Activated T-cell treated with anti-CD3 and anti-CD28 coated beads, Interleukin-2, amount 50 U/mL, for 72 hours (primary cell): ENCODE data around the gene EPN2. TPM values are rescaled to one million over a fixed set of nuclear protein-coding genes. Genes with fewer than 3 reads are reported as not detected.

Source experiments
- ATAC-seq, 2 donors: fragments of 150-1000 bp; cut with Tn5 transposase; replicated peaks in 1 of 2; 2 replicates each; pipeline ENCODE4 v1.10.0; 2021; ENCODE audit warnings: moderate library complexity in 2 of 2, mild to moderate bottlenecking in 1 of 2
- DNase-seq, 2 donors: peaks; one replicate each; pipeline ENCODE4 v3.0.0; 2021 to 2022; ENCODE audit warnings: mixed read lengths in 1 of 2
- H3K27ac Mint-ChIP-seq: one replicate; pipeline ENCODE4 v1.8.0; 2022; ENCODE audit warnings: mild to moderate bottlenecking, moderate library complexity, mixed read lengths
- H3K27me3 Mint-ChIP-seq: one replicate; pipeline ENCODE4 v1.8.0; 2022; ENCODE audit warnings: low read depth, mixed read lengths
- H3K36me3 Mint-ChIP-seq, 2 donors: one replicate each; pipeline ENCODE4 v1.8.0; 2022; ENCODE audit warnings: mixed read lengths in 2 of 2, mild to moderate bottlenecking in 1 of 2; ENCODE audit not compliant: insufficient read depth in 2 of 2
- H3K4me1 Mint-ChIP-seq: one replicate; pipeline ENCODE4 v1.8.0; 2022; ENCODE audit warnings: low read depth, mixed read lengths
- H3K4me3 Mint-ChIP-seq, 2 donors: one replicate each; pipeline ENCODE4 v1.8.0; 2022; ENCODE audit warnings: mild to moderate bottlenecking in 2 of 2, mixed read lengths in 2 of 2, moderate library complexity in 2 of 2
- H3K9me3 Mint-ChIP-seq, 2 donors: one replicate each; pipeline ENCODE4 v1.8.0; 2022; ENCODE audit warnings: mixed read lengths in 2 of 2
- total RNA-seq, 2 donors: library from RNA; stranded (reverse); gene quantifications; one replicate each; pipeline ENCODE4 v1.2.3, GENCODE V29; 2022

Gene EPN2
- total RNA-seq, 2 donors from 2014 or later: 5.3 to 9.0 TPM

DNA sequence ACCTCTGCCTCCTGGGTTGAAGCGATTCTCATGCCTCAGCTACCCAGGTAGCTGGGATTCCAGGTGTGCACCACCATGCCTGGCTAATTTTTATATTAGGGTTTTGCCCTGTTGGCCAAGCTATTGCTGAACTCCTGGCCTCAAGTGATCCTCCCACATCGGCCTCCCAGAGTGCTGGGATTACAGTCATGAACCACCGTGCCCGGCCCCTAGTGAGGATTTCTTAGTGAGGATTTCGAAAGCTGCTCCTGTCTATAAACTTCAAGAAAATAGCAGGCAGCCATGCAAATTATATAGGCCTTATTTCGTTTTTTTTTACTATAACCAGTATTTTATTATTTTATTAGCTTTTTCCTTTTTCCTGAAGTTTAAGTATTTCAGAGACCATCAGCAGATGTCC lies 41.6 kb downstream of the EPN2 start:
- H3K27ac Mint-ChIP-seq: no peak overlapping the region
- no peak for ATAC-seq

DNA sequence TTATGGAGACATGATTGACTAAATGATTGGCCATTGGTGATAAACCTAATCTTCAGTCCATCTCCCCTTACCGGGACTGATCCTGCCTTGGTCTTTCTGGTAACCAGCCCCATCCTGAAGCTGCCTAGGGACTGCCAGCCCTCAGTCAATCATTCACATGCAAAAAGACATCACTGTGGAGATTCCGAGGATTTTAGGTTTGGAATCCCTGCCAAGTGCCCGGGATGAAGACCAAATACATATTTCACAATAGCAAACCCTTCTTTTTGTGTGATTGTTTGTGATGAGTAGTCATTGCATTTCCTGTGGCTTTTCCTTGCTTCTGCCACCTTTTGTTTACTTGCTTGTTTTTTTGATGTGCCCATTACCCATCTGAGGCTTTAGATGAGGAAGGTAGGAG lies 44.0 kb downstream of the EPN2 start:
- Mint-ChIP-seq H3K27me3 (no peaks in the 10 kb centered on the region), H3K4me1 (peaks cover 16% of the 10 kb centered on the region), H3K9me3 (no peaks in the 10 kb centered on the region), H3K27ac (no peak overlapping the region), H3K36me3 (no peaks in the 10 kb centered on the region), H3K4me3 (no peak overlapping the region)
- no peak for ATAC-seq
- no peak for DNase-seq

More for the DNA sequence above, 41.6 kb downstream of the EPN2 start:
- DNase-seq: no peak
- Mint-ChIP-seq H3K4me3 (no peak overlapping the region), H3K27me3 (no peaks in the 10 kb centered on the region), H3K9me3 (no peaks in the 10 kb centered on the region), H3K36me3 (no peaks in the 10 kb centered on the region), H3K4me1 (peaks cover 2% of the 10 kb centered on the region)

DNA sequence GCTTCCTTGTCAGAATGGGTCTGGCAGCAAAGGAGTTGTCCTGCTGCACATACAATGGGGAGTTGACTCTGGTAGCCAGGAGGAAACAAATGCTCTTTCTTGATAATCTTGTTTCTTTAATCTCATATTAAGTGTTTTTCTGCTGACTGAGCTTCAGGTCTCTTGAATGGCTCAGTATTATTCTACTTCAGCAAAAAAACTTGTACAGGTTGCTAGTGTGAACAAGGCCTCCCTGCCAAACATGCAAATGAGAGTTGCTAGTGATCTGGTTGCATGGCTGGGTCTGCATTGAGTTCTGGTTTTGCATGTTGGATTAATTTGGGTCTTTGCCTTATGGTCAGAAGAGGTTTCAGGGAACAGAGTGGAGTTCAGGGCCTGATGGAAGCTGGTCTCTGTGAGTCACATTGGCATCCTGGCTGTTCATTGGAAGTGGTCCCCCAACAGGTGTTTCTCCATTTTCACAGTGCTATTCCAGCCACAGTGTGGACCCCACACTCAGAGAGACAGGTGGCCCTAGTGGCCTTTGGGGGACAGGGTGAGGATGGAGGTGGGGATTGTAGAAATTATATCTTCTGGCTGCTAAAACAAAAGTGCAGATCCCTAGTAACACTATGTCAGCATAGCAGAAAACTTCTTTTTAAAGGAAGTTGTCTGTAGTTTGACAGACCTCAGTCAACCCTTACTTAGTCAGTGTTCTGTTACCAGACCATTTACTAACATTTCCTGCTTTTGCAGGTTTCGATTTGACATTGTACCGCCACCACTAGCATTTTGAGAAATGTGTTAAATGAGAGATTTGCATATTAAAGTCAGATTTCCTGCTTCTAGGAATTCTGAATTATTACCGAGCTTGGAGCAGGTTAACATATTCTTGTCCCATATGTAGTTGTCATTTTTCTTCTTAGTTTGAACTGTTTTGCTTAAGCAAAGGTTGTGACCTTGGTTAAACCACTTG lies 47.1 kb downstream of the EPN2 start:
- ATAC-seq: peak; percentile 78 to 96
- Mint-ChIP-seq H3K4me1 (peaks cover 16% of the 10 kb centered on the region), H3K9me3 (no peaks in the 10 kb centered on the region), H3K36me3 (no peaks in the 10 kb centered on the region), H3K4me3 (peak overlapping the region; percentile 22 to 41), H3K27me3 (peaks cover 19% of the 10 kb centered on the region), H3K27ac (peak overlapping the region; percentile 69)
- DNase-seq: peak in 1 of 2 donors; percentile 21

DNA sequence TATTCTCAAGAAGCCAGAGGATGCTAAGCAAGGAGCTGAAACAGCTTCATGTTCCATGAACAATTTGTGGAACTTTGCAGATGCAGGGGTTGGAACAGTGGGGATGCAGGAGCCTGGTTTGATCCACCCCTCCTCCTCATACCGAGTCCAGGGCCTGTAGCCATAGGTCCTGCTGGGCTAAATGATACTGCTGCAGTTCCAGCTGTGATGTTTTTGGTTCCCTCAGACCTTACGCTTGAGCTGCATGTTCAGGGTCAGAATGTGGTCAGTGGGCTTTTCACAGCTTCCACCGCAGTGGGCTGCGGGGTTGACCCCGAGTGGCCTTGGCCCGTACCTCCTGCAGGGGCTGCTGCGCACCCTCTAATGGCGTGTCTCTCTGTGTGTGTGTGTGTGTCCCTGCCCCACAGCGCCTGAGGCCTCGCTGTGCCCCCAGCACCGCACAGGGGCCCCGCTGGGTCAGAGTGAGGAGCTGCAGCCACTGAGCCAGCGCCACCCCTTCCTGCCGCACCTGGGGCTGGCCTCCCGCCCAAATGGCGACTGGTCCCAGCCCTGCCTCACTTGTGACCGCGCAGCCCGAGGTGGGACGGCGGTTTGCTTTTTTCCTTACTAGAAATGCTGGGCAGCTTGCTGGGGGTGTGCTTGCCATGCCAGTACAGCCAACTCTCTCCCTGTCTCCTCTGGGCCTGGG lies 48.2 kb downstream of the EPN2 start:
- Mint-ChIP-seq H3K27ac (no peak overlapping the region), H3K9me3 (no peaks in the 10 kb centered on the region), H3K27me3 (peaks cover 21% of the 10 kb centered on the region), H3K36me3 (no peaks in the 10 kb centered on the region), H3K4me3 (no peak overlapping the region), H3K4me1 (peaks cover 16% of the 10 kb centered on the region)
- ATAC-seq (no peak), DNase-seq (no peak)

DNA sequence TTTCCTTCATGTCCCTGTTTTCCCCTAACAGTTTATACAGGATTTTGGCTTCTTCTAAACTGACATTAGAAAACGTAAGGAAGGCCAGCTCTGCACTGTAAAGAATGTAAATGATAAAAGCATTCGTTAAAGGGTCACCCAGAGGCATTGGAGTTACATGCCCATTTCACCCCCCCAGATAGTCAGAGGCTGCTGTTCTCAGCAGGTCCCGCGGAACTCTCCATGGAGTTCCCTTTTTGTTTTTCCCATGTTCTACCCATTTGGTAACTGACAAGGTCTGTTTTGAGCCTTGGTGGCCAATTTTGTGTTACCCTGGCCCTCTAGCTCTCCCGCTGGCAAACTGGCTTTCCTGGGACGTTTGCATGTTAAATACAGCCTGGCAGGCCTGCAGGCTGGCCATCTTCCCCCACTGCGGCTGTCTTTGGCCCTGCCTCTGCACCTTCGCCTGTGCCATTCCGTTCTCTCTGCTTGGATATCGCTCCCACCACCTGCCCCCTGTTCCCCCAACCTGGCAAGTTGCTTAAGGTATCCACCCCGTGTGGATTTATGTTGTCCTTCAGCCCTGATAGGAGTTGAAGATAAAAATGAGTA lies 49.7 kb downstream of the EPN2 start:
- DNase-seq (no peak), ATAC-seq (no peak)
- no peaks in the 10 kb centered on the region for H3K9me3 Mint-ChIP-seq
- no peaks in the 10 kb centered on the region for H3K36me3 Mint-ChIP-seq
- no peak overlapping the region for H3K4me3 Mint-ChIP-seq
- H3K27me3 Mint-ChIP-seq: peaks cover 28% of the 10 kb centered on the region
- H3K27ac Mint-ChIP-seq: no peak overlapping the region
- H3K4me1 Mint-ChIP-seq: peaks cover 16% of the 10 kb centered on the region

DNA sequence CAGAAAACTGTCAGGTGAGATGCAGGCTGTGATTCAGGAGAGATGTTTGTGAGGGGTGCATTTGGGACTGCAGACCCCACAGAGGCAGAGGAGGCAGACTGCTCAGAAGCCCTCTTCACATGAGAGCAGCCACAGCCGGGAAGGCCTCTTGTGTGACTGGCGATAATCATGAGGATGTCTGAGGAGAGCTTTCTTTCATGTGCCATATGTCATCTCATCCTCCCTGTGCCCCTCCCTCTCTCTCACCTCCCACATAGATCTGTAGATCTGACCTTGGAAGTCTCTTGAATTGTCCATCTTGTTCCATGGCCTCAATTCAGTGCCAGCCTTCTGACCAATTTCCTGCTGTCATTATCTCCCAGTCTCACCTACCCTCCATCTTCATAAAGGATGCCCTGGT lies 50.5 kb downstream of the EPN2 start:
- Mint-ChIP-seq H3K4me3 (no peak overlapping the region), H3K9me3 (no peaks in the 10 kb centered on the region), H3K36me3 (no peaks in the 10 kb centered on the region), H3K27ac (no peak overlapping the region), H3K27me3 (peaks cover 28% of the 10 kb centered on the region), H3K4me1 (peaks cover 16% of the 10 kb centered on the region)
- DNase-seq: no peak
- no peak for ATAC-seq

DNA sequence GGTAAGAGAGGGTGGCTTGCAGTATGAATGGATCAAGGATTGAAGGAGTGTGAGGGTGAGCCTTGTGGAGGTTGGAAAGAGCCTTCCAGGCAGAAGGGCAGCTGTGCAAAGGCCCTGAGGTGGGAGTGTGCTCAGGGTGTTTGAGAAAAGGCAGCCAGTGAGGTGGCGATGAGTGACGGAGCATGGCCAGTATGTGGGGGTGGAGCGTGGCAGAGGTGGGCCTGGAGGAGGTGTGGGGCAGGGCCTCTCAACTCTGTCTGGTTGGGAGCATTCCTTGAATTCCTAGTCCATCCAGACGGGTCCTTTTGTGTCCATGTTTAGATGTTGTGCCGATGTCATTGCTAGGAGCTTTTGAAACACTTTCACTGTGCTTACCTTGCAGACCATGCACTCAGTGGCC lies 51.3 kb downstream of the EPN2 start:
- DNase-seq (no peak), ATAC-seq (no peak)
- H3K36me3 Mint-ChIP-seq: no peaks in the 10 kb centered on the region
- no peak overlapping the region for H3K4me3 Mint-ChIP-seq
- no peaks in the 10 kb centered on the region for H3K9me3 Mint-ChIP-seq
- H3K27ac Mint-ChIP-seq: no peak overlapping the region
- peaks cover 16% of the 10 kb centered on the region for H3K4me1 Mint-ChIP-seq
- H3K27me3 Mint-ChIP-seq: peaks cover 28% of the 10 kb centered on the region

DNA sequence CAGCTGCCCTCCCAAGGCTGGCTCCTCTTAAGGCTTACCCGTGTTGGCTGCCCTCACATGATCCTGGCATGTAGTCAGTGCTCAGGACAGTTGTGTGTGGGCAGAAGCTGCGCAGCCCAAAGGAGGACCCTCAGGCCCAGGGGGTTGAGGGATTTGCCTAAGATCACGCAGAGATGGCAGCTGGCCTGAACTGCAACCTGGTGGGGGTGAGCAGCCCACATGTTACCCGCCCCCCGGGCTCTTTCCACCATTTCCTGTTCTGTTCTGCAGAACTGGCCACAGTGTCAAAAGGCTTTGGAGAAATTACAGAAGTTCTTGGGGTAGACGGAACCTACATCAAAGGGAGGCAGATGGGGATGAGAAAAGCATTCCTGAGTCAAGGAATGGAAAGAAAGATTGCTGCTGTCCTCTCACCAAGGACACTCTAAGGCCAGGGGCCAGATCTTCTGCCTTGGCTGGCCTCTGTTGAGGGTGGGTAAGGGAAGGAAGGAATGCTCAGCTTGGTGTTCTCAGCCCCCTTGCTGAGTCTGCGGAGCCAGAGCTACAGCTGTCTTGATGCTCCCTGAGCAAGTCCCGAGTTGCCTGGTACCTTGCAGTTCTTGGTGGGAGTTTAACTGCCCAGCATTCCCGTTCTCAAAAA lies 53.0 kb downstream of the EPN2 start:
- Mint-ChIP-seq H3K36me3 (no peaks in the 10 kb centered on the region), H3K27ac (no peak overlapping the region), H3K4me3 (no peak overlapping the region), H3K9me3 (no peaks in the 10 kb centered on the region), H3K4me1 (no peaks in the 10 kb centered on the region), H3K27me3 (peaks cover 28% of the 10 kb centered on the region)
- no peak for DNase-seq
- ATAC-seq: peak in 1 of 2 donors; percentile 30

DNA sequence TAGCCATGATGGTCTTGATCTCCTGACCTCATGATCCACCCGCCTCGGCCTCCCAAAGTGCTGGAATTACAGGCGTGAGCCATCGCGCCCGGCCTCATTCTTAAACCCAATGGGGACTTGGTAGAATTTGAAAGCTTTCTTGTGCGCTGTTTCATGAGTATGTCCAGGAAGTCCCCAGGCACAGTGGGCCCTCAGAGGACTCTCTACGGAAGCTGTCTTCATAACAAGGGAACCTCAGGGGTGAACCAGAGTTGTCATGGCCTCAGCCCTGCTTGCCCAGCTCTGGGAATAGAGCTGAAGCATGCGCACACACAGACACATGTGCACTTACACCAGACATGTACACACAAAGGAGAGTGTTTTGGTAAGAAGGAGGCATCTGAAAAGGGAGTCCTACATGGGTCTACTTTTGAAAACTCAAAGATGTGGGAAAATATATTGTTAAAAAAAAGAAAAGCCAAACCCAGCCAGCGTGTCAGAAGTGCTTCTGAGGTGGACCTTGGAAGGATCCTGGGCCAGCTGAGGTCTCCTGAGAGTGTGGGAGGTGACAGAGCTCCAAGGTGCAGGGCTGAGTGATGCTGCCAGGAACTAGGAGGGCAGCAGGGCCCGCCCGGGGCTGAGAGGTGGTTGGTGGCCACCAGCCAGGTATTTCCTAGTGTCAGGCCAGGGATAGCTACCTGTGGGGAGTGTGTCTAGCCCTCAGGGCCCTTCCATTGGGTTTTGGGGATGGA lies 54.6 kb downstream of the EPN2 start:
- Mint-ChIP-seq H3K36me3 (no peaks in the 10 kb centered on the region), H3K27me3 (peaks cover 28% of the 10 kb centered on the region), H3K9me3 (no peaks in the 10 kb centered on the region), H3K4me1 (no peaks in the 10 kb centered on the region), H3K4me3 (no peak overlapping the region), H3K27ac (no peak overlapping the region)
- DNase-seq (no peak), ATAC-seq (no peak)

DNA sequence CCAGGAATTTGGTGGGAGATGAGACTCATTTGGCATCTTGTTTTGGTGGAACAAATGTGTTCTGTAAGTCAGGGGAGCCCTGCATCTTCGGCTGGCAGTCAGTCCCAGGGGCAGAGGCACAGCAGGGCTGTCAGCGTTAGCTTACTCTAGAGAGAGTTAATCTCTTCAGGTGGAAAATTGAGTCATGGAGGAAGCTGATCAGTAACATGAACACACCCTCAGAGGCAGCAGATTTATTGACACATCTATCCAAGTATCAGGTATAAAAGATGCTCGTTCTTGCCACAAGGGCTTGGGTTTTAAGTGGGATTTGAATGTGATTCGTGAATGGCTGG lies 55.2 kb downstream of the EPN2 start:
- DNase-seq: no peak
- no peaks in the 10 kb centered on the region for H3K4me1 Mint-ChIP-seq
- no peak overlapping the region for H3K4me3 Mint-ChIP-seq
- no peaks in the 10 kb centered on the region for H3K36me3 Mint-ChIP-seq
- H3K27ac Mint-ChIP-seq: no peak overlapping the region
- H3K27me3 Mint-ChIP-seq: peaks cover 23% of the 10 kb centered on the region
- no peaks in the 10 kb centered on the region for H3K9me3 Mint-ChIP-seq
- ATAC-seq: peak in 1 of 2 donors; percentile 39

DNA sequence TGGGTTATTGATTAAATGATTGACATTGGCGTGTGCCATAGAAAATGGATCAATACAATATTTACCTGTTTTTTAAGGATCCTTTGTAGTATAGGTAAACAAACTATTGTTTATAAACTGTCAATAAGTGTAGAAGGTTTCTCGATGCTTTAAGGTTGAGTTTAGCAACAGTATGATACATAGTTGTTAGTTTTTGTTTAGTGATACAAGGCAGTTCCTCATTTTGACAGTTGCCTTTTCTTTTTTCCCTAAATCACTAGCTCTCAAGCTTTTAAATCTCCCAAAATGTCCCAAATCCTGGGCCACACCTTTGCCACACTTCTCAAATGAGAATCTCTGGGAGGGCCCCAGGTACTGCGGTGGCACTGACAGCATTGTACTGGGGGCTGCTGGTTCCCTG lies 57.3 kb downstream of the EPN2 start:
- no peaks in the 10 kb centered on the region for H3K9me3 Mint-ChIP-seq
- no peaks in the 10 kb centered on the region for H3K36me3 Mint-ChIP-seq
- ATAC-seq (no peak), DNase-seq (no peak)
- peaks cover 7% of the 10 kb centered on the region for H3K27me3 Mint-ChIP-seq
- H3K4me1 Mint-ChIP-seq: no peaks in the 10 kb centered on the region
- no peak overlapping the region for H3K27ac Mint-ChIP-seq
- no peak overlapping the region for H3K4me3 Mint-ChIP-seq

DNA sequence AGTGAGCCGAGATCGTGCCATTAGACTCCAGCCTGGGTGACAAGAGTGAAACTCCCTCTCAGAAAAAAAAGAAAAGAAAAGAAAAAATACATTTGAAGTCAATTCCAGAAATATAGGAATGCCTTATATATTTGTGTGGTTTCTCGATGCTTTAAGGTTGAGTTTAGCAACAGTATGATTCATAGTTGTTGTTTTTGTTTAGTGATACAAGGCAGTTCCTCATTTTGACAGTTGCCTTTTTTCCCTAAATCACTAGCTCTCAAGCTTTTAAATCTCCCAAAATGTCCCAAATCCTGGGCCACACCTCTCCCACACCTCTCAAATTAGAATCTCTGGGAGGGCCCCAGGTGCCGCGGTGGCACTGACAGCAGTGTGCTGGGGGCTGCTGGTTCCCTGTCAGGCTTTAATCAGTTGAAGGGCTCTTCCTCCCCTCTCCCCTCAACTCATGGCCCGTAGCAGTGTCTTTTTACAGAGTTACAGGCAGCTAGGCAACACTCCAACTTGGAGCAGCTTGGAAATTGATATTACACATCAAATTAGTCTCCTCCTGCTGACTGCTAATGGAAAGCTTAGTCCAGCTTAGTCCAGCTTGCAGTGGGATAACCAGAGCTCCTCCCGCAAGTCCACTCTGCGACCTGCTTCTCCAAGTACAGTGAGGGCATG lies 58.4 kb downstream of the EPN2 start:
- Mint-ChIP-seq H3K27ac (no peak overlapping the region), H3K9me3 (no peaks in the 10 kb centered on the region), H3K4me1 (no peaks in the 10 kb centered on the region), H3K4me3 (no peak overlapping the region), H3K27me3 (peaks cover 6% of the 10 kb centered on the region), H3K36me3 (no peaks in the 10 kb centered on the region)
- ATAC-seq: no peak
- DNase-seq: no peak
